HG03378 (cell line): ENCODE results near the gene PCDHB6.
"Not testable (repeated sequence)": the region's sequence is repeated elsewhere in the genome, so short reads cannot be mapped to it uniquely, and the experiment has no call there.

ENCODE experiments used
- ATAC-seq: cut with Tn5 transposase; IDR thresholded peaks from one replicate; pipeline ENCODE4 v1.9.1; 2021; ENCODE audit warnings: mild to moderate bottlenecking, moderate library complexity; ENCODE audit not compliant: unreplicated experiment

The PCDHB6 gene

DNA sequence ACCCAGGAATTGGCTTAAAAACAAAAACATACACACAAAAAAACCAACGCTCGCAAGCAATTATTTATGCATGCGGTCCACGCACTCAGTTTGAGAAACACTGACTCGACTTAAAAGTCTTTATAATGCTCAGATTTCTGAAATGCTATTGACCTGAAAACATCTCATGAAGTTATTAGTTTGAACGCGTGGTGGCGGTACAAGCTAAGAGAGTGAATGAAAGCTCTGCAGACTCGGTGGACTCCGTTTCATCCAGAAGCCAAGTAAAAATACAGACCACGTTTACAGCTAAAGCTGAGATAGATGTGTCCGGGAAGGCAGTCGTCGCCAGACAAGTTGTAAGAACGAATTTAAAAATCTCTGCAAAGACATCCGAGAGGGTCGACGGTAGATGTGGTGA, at the start of gene PCDHB6:
Gene PCDHB6 (plus strand): TSS at position 246 of the 400 bp plus-strand sequence. CDS start 201 bp downstream, outside the sequence.
- ATAC-seq, result no peak

DNA sequence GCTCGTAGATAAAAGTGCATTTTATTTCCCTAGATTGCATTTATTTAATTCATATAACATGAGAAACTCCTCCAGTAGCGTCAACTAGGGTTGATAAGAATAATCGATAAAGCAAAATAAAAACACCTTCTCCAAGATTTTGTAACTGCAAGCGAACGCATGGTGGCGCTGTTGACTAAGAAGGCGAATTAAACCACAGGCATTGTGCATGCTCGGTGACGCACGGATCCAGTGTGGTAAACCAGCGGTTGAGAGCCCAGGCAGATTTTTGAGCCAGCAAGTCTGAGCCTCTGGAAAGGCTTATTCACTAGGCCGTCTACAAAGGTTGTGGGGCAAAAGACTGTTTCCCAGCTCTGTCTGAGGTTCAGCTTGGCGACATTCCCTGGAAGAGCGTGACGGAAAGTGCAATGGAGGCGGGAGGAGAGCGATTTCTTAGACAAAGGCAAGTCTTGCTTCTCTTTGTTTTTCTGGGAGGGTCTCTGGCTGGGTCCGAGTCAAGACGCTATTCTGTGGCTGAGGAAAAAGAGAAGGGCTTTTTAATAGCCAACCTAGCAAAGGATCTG, 49.5 kb upstream of the PCDHB6 start, which contains the start of gene PCDHB3:
Gene PCDHB3 (plus strand): TSS at position 231 of the 563 bp plus-strand sequence. CDS start 177 bp downstream, at position 408.
- ATAC-seq, result no peak

DNA sequence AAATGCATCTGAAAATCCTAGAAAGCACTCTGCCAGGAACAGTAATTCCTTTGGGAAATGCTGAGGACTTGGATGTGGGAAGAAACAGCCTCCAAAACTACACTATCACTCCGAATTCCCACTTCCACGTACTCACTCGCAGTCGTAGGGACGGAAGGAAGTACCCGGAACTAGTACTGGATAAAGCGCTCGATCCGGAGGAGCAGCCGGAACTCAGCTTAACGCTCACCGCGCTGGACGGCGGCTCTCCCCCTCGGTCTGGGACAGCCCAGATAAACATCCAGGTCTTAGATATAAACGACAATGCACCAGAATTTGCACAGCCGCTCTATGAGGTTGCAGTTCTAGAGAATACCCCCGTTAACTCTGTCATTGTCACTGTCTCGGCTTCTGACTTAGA, 48.8 kb upstream of the PCDHB6 start:
- ATAC-seq, result no peak

DNA sequence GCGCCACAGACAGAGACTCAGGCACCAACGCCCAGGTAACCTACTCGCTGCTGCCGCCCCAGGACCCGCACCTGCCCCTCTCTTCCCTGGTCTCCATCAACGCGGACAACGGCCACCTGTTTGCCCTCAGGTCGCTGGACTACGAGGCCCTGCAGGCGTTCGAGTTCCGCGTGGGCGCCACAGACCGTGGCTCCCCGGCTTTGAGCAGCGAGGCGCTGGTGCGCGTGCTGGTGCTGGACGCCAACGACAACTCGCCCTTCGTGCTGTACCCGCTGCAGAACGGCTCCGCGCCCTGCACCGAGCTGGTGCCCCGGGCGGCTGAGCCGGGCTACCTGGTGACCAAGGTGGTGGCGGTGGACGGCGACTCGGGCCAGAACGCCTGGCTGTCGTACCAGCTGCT, 47.8 kb upstream of the PCDHB6 start:
- ATAC-seq, result not testable (repeated sequence)

DNA sequence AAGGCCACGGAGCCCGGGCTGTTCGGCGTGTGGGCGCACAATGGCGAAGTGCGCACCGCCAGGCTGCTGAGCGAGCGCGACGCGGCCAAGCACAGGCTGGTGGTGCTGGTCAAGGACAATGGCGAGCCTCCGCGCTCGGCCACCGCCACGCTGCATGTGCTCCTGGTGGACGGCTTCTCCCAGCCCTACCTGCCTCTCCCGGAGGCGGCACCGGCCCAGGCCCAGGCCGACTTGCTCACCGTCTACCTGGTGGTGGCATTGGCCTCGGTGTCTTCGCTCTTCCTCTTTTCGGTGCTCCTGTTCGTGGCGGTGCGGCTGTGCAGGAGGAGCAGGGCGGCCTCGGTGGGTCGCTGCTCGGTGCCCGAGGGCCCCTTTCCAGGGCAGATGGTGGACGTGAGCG, 47.4 kb upstream of the PCDHB6 start:
- not testable (repeated sequence) for ATAC-seq

DNA sequence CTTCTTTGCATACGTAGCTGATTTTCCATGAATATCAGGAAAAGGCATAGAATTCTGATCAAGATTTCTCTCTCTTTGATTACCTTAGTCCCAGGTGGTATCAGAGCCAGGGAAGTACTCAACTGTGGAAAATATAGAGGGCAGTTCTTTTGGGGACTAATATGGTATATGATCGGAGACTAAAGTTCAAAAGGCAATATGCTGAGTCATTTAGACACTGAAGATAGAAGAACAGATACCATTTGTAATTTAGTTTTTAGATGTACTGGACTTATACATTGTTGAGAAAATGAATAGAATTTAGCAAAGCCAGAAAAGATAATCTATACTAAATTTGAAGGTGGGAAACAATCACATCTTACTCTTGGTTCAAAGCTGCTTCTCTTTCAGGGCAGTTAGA, 44.5 kb upstream of the PCDHB6 start:
- no peak for ATAC-seq

DNA sequence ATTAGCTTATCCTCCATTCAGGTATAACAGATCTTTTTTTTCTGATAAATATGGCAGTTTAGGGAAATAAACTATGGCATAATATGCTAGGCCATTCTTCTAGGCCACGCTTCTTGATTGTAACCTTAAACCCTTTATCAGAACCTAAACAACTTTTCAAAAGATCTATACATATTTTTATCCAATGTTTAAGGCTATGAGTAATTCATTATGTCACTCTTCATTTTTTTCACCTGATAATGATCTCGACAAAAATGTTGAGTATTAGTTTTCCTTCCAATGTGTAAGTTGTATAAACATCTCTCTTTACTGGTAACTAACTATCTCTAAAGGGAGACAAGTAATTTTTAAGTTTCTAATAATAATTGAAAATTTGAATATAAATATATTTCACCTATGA, 30.6 kb upstream of the PCDHB6 start:
- no peak for ATAC-seq

DNA sequence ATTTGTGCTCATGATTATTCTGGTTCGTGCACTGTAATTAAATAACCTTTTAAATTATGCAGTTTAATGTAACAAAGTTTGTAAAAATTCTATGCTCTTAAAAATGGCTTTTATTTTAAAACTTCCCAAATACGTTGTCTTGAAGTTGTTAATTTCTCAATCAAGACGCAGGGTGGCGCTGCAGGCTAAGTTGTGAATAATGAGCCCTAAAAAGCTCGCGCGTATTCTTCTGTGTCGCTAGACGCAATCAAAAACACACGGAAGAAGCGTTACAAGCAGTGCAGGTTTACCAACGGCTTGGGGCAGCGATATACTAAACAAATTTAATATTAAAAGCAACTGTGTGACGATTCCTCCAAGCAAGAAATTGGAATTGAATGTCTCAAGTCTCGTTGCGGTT, 28.3 kb upstream of the PCDHB6 start, which contains the start of gene PCDHB4:
Gene PCDHB4 (plus strand): TSS at position 256 of the 400 bp plus-strand sequence. CDS start 181 bp downstream, outside the sequence.
- no peak for ATAC-seq

DNA sequence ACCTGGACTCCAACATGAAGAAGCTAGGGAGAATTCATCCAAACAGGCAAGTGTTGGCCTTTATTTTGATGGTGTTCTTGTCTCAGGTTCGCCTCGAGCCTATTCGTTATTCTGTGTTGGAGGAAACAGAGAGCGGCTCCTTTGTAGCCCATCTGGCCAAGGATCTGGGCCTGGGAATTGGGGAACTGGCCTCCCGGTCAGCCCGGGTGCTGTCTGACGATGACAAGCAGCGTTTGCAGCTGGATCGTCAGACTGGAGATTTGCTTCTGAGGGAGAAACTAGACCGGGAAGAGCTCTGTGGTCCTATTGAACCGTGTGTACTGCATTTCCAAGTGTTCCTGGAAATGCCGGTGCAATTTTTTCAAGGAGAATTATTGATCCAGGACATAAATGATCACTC, 27.9 kb upstream of the PCDHB6 start:
- no peak for ATAC-seq

DNA sequence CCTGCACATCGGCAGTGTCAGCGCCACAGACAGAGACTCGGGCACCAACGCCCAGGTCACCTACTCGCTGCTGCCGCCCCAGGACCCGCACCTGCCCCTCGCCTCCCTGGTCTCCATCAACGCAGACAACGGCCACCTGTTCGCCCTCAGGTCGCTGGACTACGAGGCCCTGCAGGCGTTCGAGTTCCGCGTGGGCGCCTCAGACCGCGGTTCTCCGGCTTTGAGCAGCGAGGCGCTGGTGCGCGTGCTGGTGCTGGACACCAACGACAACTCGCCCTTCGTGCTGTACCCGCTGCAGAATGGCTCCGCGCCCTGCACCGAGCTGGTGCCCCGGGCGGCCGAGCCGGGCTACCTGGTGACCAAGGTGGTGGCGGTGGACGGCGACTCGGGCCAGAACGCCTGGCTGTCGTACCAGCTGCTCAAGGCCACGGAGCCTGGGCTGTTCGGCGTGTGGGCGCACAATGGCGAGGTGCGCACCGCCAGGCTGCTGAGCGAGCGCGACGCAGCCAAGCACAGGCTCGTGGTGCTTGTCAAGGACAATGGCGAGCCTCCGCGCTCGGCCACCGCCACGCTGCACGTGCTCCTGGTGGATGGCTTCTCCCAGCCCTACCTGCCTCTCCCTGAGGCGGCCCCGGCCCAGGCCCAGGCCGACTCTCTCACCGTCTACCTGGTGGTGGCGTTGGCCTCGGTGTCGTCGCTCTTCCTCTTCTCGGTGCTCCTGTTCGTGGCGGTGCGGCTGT, 26.3 kb upstream of the PCDHB6 start:
- ATAC-seq, result not testable (repeated sequence)

DNA sequence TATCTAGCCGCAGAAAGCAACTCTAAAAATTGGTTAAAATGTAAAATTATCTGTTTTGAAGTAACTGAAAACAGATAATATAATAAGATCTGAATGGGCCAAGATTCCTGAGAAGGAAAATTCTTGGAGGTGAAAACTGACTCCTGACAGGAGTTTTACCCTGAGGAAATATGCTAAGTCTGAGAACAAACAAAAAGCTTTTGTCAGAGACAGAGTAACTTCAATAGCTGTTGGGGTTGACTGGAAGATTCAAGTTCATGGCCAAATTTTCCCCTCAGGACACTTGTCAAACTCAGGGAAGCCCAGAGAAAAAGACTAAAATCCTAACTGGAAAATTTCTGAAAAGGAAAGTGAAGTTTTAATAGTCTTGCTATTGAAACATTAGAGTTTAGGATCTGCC, 22.6 kb upstream of the PCDHB6 start:
- ATAC-seq, result no peak

DNA sequence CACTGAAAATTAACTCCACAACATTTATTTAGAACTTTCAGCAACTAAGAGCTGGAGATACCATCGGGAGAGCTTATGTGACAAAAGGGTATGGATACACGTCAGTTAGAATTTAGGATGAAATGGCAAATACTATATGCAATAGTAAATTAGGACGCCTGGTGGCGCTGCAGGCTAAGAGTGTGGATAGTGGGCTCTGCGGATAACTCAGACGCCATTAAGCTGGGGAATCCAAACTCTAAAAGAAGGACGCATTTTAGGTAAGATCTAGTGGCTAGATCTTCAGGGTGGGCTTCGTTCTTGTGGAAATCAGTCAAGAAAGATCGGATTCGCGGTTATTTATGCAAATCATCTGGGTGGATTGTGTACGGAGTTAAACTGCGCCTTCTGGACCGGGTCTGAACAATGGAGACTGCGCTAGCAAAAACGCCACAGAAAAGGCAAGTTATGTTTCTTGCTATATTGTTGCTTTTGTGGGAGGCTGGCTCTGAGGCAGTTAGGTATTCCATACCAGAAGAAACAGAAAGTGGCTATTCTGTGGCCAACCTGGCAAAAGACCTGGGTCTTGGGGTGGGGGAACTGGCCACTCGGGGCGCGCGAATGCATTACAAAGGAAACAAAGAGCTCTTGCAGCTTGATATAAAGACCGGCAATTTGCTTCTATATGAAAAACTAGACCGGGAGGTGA, 14.7 kb upstream of the PCDHB6 start, which contains the start of gene PCDHB5:
Gene PCDHB5 (plus strand): TSS at position 177 of the 688 bp plus-strand sequence. CDS start 229 bp downstream, at position 406.
- no peak for ATAC-seq

DNA sequence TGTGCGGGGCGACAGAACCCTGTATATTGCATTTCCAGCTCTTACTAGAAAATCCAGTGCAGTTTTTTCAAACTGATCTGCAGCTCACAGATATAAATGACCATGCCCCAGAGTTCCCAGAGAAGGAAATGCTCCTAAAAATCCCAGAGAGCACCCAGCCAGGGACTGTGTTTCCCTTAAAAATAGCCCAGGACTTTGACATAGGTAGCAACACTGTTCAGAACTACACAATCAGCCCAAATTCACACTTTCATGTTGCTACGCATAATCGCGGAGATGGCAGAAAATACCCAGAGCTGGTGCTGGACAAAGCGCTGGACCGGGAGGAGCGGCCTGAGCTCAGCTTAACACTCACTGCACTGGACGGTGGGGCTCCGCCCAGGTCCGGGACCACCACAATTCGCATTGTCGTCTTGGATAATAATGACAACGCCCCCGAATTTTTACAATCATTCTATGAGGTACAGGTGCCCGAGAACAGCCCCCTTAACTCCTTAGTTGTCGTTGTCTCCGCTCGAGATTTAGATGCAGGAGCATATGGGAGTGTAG, 14.1 kb upstream of the PCDHB6 start:
- ATAC-seq, result no peak

DNA sequence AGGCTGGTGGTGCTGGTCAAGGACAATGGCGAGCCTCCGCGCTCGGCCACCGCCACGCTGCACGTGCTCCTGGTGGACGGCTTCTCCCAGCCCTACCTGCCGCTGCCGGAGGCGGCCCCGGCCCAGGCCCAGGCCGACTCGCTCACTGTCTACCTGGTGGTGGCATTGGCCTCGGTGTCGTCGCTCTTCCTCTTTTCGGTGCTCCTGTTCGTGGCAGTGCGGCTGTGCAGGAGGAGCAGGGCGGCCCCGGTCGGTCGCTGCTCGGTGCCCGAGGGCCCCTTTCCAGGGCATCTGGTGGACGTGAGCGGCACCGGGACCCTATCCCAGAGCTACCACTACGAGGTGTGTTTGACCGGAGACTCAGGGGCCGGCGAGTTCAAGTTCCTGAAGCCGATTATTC, 12.5 kb upstream of the PCDHB6 start:
- ATAC-seq, result not testable (repeated sequence)

DNA sequence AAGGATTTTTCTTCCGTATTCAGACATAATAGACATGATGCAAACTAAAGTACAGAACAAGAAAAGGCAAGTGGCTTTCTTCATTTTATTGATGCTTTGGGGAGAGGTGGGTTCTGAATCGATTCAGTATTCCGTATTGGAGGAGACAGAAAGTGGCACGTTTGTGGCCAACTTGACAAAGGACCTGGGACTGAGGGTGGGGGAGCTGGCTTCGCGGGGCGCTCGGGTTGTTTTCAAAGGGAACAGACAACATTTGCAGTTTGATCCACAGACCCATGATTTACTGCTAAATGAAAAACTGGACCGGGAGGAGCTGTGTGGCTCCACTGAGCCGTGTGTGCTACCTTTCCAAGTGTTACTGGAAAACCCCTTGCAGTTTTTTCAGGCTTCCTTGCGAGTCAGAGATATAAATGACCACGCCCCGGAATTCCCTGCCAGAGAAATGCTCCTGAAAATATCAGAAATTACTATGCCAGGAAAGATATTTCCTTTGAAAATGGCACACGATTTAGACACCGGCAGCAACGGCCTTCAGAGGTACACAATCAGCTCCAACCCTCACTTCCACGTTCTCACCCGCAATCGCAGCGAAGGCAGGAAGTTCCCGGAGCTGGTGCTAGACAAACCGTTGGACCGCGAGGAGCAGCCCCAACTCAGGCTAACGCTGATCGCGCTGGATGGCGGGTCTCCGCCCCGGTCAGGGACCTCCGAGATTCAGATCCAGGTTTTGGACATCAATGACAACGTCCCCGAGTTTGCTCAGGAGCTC, 551 bp downstream of the PCDHB6 start:
- no peak for ATAC-seq

DNA sequence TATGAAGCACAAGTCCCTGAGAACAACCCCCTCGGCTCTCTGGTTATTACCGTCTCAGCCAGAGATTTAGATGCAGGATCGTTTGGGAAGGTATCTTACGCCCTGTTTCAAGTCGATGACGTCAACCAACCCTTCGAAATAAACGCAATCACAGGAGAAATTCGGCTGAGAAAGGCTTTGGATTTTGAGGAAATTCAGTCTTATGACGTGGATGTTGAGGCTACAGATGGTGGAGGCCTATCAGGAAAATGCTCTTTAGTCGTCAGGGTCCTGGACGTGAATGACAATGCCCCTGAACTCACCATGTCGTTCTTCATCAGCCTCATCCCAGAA, 1.1 kb downstream of the PCDHB6 start:
- no peak for ATAC-seq

DNA sequence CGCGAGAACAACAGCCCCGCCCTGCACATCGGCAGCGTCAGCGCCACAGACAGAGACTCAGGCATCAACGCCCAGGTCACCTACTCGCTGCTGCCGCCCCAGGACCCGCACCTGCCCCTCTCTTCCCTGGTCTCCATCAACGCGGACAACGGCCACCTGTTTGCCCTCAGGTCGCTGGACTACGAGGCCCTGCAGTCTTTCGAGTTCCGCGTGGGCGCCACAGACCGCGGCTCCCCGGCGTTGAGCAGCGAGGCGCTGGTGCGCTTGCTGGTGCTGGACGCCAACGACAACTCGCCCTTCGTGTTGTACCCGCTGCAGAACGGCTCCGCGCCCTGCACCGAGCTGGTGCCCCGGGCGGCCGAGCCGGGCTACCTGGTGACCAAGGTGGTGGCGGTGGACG, 1.8 kb downstream of the PCDHB6 start:
- not testable (repeated sequence) for ATAC-seq

DNA sequence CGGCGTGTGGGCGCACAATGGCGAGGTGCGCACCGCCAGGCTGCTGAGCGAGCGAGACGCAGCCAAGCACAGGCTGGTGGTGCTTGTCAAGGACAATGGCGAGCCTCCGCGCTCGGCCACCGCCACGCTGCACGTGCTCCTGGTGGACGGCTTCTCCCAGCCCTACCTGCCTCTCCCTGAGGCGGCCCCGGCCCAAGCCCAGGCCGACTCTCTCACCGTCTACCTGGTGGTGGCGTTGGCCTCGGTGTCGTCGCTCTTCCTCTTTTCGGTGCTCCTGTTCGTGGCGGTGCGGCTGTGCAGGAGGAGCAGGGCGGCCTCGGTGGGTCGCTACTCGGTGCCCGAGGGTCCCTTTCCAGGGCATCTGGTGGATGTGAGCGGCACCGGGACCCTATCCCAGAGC, 2.2 kb downstream of the PCDHB6 start:
- not testable (repeated sequence) for ATAC-seq

DNA sequence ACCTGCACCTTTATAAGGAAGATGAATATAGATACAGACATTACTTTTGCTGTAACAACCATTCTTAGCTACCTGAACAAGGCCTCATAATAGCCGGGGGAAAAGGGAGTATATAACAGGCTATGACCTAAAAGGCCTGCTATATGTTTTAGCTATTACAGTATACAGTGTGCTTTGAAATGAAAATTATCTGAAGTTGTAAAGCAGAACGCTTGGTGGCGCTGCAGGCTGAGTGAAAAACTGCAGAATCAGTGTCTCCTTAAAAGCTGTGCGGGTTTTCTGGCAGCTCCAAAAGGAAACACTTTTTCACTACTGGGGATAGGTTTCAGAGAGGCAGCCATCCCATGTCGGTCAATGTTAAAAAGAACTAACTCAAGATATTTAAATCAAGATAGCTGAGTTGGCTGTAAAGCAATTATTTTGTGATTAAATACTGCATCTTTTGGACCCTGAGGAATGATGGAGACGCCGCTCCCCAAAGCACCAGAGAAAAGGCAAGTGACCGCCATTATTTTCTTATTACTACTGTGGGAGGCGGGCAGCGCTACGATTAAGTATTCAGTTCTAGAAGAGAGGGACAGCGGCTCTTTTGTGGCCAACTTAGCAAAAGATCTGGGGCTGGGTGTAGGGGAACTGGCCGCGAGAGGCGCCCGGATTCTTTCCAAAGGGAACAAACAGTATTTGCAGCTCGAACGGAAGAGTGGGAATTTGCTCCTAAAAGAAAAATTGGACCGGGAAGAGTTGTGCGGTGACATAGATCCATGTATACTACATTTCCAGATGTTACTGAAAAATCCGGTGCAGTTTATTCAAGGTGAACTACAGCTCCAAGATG, 5.9 kb downstream of the PCDHB6 start:
- ATAC-seq, result no peak

DNA sequence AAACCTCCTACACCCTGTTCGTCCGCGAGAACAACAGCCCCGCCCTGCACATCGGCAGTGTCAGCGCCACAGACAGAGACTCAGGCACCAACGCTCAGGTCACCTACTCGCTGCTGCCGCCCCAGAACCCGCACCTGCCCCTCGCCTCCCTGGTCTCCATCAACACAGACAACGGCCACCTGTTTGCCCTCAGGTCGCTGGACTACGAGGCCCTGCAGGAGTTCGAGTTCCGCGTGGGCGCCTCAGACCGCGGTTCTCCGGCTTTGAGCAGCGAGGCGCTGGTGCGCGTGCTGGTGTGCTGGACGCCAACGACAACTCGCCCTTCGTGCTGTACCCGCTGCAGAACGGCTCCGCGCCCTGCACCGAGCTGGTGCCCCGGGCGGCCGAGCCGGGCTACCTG, 7.5 kb downstream of the PCDHB6 start:
- not testable (repeated sequence) for ATAC-seq
